HG02763 (cell line): ENCODE measurements around the gene MYLIP.

Source experiments
- ATAC-seq: cut with Tn5 transposase; IDR thresholded peaks from one replicate; pipeline ENCODE4 v1.9.1; 2021; ENCODE audit warnings: mild to moderate bottlenecking, moderate library complexity; ENCODE audit not compliant: unreplicated experiment

The MYLIP gene

GRCh38 chr6:16137451-16137801 is 8.5 kb downstream of the MYLIP start:
- no peak for ATAC-seq

GRCh38 chr6:16139556-16139955 is 10.7 kb downstream of the MYLIP start:
- no peak for ATAC-seq

GRCh38 chr6:16140607-16141006 is 11.7 kb downstream of the MYLIP start:
- no peak for ATAC-seq

GRCh38 chr6:16141514-16141913 is 12.6 kb downstream of the MYLIP start:
- ATAC-seq: no peak

GRCh38 chr6:16145038-16145437 is 16.2 kb downstream of the MYLIP start:
- ATAC-seq: no peak

- ATAC-seq: no peak
These were observed 17.1 kb downstream of the MYLIP start for GRCh38 chr6:16146028-16146427.

GRCh38 chr6:16146527-16146955 is 17.7 kb downstream of the MYLIP start:
- no peak for ATAC-seq

- ATAC-seq: no peak
These were observed 19.6 kb downstream of the MYLIP start for GRCh38 chr6:16148498-16148897.

- no peak for ATAC-seq
These were observed 20.4 kb downstream of the MYLIP start for GRCh38 chr6:16149305-16149704.

- ATAC-seq: no peak
These were observed 21.2 kb downstream of the MYLIP start for GRCh38 chr6:16150098-16150497.

GRCh38 chr6:16153211-16153820 is 24.4 kb downstream of the MYLIP start:
- no peak for ATAC-seq

- no peak for ATAC-seq
These were observed 26.0 kb downstream of the MYLIP start for GRCh38 chr6:16154904-16155303.

- no peak for ATAC-seq
These were observed 28.6 kb downstream of the MYLIP start for GRCh38 chr6:16157492-16157891.

- no peak for ATAC-seq
These were observed 29.0 kb downstream of the MYLIP start for GRCh38 chr6:16157909-16158308.

GRCh38 chr6:16158943-16159557 is 30.2 kb downstream of the MYLIP start:
- no peak for ATAC-seq

- ATAC-seq: no peak
These were observed 31.9 kb downstream of the MYLIP start for GRCh38 chr6:16160794-16161193.

- ATAC-seq: no peak
These were observed 33.1 kb downstream of the MYLIP start for GRCh38 chr6:16162003-16162402.

- no peak for ATAC-seq
These were observed 34.2 kb downstream of the MYLIP start for GRCh38 chr6:16163066-16163465.

- ATAC-seq: no peak
These were observed 34.8 kb downstream of the MYLIP start for GRCh38 chr6:16163535-16164300.

- no peak for ATAC-seq
These were observed 36.8 kb downstream of the MYLIP start for GRCh38 chr6:16165641-16166040.

GRCh38 chr6:16166871-16167608 is 38.2 kb downstream of the MYLIP start:
- no peak for ATAC-seq

- no peak for ATAC-seq
These were observed 39.2 kb downstream of the MYLIP start for GRCh38 chr6:16168121-16168520.
